Fibroblast of skin of right biceps (primary cell): Measurements from ENCODE around the gene FMN2.

Source experiments
- DNase-seq: peaks from one replicate; pipeline ENCODE4 v3.0.0-alpha.2; 2013

FMN2 gene

GRCh38 chr1:240091614-240092300 lies at the start of gene FMN2:
TSS of gene FMN2 (plus strand) at chr1:240091883. CDS start at chr1:240092110, 227 bp downstream.
- DNase-seq: peak; percentile 81

GRCh38 chr1:240044620-240045019 lies 47.1 kb upstream of the FMN2 start:
- peak; percentile 15 for DNase-seq

- DNase-seq: no peak
Measured at GRCh38 chr1:240046000-240046399, 45.7 kb upstream of the FMN2 start.

- DNase-seq: no peak
Measured at GRCh38 chr1:240054109-240054701, 37.5 kb upstream of the FMN2 start.

- DNase-seq: no peak
Measured at GRCh38 chr1:240055936-240056335, 35.7 kb upstream of the FMN2 start.

- no peak for DNase-seq
Measured at GRCh38 chr1:240056350-240056749, 35.3 kb upstream of the FMN2 start.

GRCh38 chr1:240058049-240058448 lies 33.6 kb upstream of the FMN2 start:
- no peak for DNase-seq

- DNase-seq: no peak
Measured at GRCh38 chr1:240068961-240069360, 22.7 kb upstream of the FMN2 start.

GRCh38 chr1:240070188-240070587 lies 21.5 kb upstream of the FMN2 start:
- DNase-seq: no peak

- DNase-seq: no peak
Measured at GRCh38 chr1:240073097-240073496, 18.6 kb upstream of the FMN2 start.

GRCh38 chr1:240074422-240074821 lies 17.3 kb upstream of the FMN2 start:
- DNase-seq: no peak

- DNase-seq: no peak
Measured at GRCh38 chr1:240074908-240075307, 16.8 kb upstream of the FMN2 start.

- no peak for DNase-seq
Measured at GRCh38 chr1:240084337-240084736, 7.3 kb upstream of the FMN2 start.

GRCh38 chr1:240084749-240085148 lies 6.9 kb upstream of the FMN2 start:
- no peak for DNase-seq

- peak; percentile 90 for DNase-seq
Measured at GRCh38 chr1:240086726-240087125, 5.0 kb upstream of the FMN2 start.

- no peak for DNase-seq
Measured at GRCh38 chr1:240090014-240090413, 1.7 kb upstream of the FMN2 start.

- no peak for DNase-seq
Measured at GRCh38 chr1:240090957-240091600, 604 bp upstream of the FMN2 start.

- DNase-seq: peak; percentile 71
Measured at GRCh38 chr1:240092301-240093119, 827 bp downstream of the FMN2 start.

- peak; percentile 52 for DNase-seq
Measured at GRCh38 chr1:240093120-240093961, 1.7 kb downstream of the FMN2 start.

- peak; percentile 22 for DNase-seq
Measured at GRCh38 chr1:240094041-240094722, 2.5 kb downstream of the FMN2 start.

- DNase-seq: no peak
Measured at GRCh38 chr1:240096974-240097373, 5.3 kb downstream of the FMN2 start.

GRCh38 chr1:240098534-240098933 lies 6.9 kb downstream of the FMN2 start:
- peak; percentile 72 for DNase-seq
